ENCODE results near the gene TRAF6.

- TF ChIP-seq CTCF (IDR thresholded peaks at IDR 0.05 in 2 of 3, conservative IDR thresholded peaks at IDR 0.05 in 1 of 3; ENCODE audit: borderline replicate concordance in 1 of 3, insufficient read depth in 1 of 3, low read depth in 2 of 3, low read length in 2 of 3): no peak
- no peak for TF ChIP-seq JUND (IDR thresholded peaks at IDR 0.05)
- no peak for TF ChIP-seq EZH2phosphoT487 (IDR thresholded peaks at IDR 0.05; ENCODE audit: borderline replicate concordance)
- TF ChIP-seq POLR2A (IDR thresholded peaks at IDR 0.05; ENCODE audit: borderline replicate concordance, extremely low read depth, insufficient read depth, insufficient read length): no peak
- no peak for TF ChIP-seq SP1 (IDR thresholded peaks at IDR 0.05; ENCODE audit: low read depth)
- TF ChIP-seq, protein P1, sequence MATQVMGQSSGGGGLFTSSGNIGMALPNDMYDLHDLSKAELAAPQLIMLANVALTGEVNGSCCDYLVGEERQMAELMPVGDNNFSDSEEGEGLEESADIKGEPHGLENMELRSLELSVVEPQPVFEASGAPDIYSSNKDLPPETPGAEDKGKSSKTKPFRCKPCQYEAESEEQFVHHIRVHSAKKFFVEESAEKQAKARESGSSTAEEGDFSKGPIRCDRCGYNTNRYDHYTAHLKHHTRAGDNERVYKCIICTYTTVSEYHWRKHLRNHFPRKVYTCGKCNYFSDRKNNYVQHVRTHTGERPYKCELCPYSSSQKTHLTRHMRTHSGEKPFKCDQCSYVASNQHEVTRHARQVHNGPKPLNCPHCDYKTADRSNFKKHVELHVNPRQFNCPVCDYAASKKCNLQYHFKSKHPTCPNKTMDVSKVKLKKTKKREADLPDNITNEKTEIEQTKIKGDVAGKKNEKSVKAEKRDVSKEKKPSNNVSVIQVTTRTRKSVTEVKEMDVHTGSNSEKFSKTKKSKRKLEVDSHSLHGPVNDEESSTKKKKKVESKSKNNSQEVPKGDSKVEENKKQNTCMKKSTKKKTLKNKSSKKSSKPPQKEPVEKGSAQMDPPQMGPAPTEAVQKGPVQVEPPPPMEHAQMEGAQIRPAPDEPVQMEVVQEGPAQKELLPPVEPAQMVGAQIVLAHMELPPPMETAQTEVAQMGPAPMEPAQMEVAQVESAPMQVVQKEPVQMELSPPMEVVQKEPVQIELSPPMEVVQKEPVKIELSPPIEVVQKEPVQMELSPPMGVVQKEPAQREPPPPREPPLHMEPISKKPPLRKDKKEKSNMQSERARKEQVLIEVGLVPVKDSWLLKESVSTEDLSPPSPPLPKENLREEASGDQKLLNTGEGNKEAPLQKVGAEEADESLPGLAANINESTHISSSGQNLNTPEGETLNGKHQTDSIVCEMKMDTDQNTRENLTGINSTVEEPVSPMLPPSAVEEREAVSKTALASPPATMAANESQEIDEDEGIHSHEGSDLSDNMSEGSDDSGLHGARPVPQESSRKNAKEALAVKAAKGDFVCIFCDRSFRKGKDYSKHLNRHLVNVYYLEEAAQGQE (IDR thresholded peaks at IDR 0.05; ENCODE audit: low read depth): no peak
- no peak for TF ChIP-seq SRF (IDR thresholded peaks at IDR 0.05; ENCODE audit: low read depth)
- TF ChIP-seq, protein P2, sequence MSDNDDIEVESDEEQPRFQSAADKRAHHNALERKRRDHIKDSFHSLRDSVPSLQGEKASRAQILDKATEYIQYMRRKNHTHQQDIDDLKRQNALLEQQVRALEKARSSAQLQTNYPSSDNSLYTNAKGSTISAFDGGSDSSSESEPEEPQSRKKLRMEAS (IDR thresholded peaks at IDR 0.05): no peak
- no peak for TF ChIP-seq FOSL1 (IDR thresholded peaks at IDR 0.05; ENCODE audit: low read depth)
- no peak for TF ChIP-seq RAD21 (IDR thresholded peaks at IDR 0.05; ENCODE audit: low read depth)
- no peak for TF ChIP-seq EZH2 (IDR thresholded peaks at IDR 0.05)
Observed at GRCh38 chr11:36437413-36437812, 72.7 kb downstream of the TRAF6 start.

Data from HCT116 (cell line).